ENCODE data around the gene SEC14L5.

Gene SEC14L5

GRCh38 chr16:5016967-5017677 is 59.0 kb downstream of the SEC14L5 start:
- DNase-seq = no peak

GRCh38 chr16:5017678-5017969 is 59.5 kb downstream of the SEC14L5 start:
- DNase-seq = no peak

DNA sequence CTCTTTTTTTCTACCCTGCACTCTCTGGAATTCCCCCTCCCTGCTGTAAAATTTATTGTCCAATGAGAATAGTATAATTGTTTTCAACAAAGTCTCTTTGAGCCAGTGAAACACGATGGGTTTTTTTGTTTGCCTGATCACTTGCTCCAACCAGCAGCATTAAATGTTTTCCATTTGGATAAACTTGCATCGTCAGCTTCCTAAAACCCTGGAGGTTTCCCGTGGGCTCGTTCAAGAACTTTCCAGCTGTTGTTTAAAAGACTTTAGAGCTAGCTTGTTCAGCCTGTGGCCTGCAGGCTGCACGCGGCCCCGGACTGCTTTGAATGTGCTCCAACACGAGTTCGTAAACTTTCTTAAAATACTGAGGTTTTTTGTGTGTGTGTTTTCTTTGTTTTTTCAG is 60.7 kb downstream of the SEC14L5 start:
- DNase-seq = no peak

GRCh38 chr16:5019775-5020174 is 61.6 kb downstream of the SEC14L5 start:
- no peak for DNase-seq

GRCh38 chr16:5020551-5020950 is 62.4 kb downstream of the SEC14L5 start:
- no peak for DNase-seq

DNA sequence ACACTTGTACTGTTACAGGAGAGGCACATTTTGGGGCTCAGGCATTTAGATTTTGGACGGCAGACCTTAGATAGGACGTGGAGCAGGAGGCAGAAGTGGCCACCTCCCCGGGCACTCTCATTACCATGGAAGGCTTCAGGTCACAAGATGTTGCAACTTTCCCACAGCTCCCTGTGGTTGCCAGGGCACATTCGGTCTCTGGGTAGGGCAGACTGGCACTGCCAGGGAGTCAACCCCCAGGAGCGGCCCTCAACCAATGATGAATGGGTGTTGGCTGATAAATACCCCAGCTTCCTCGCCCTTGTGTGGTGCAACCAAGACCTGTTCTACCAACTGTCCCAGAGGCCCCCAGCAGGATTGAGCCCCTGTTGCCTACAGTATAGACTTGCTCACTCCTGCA is 64.4 kb downstream of the SEC14L5 start:
- no peak for DNase-seq

GRCh38 chr16:5024632-5025031 is 66.5 kb downstream of the SEC14L5 start:
- DNase-seq = no peak

GRCh38 chr16:5025171-5025632 is 67.1 kb downstream of the SEC14L5 start:
- DNase-seq = no peak

- DNase-seq = no peak
Measured at GRCh38 chr16:5026664-5027063, 68.5 kb downstream of the SEC14L5 start.

DNA sequence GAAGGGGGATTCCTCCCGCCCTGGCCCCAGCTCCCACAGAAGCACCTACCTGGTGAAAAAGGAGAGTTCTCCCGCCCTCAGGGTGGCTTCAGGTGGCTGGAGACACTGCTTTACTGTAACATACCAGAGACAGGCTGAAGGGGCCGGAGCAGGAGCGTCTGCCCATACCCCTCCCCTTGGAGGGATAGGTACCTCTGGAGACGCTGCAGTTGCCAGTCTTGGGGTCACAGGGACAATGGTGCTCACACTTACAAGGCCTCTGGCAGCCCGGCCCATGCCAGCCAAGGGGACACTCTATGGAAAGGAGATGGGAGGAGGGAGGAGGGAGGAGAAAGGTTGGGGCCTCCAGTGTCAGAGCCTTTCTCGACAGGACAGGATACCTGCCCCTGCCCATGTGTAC is 69.0 kb downstream of the SEC14L5 start:
- no peak for DNase-seq

- DNase-seq = no peak
Measured at GRCh38 chr16:5027575-5028235, 69.6 kb downstream of the SEC14L5 start.

- no peak for DNase-seq
Measured at GRCh38 chr16:5028950-5029475, 70.9 kb downstream of the SEC14L5 start.

DNA sequence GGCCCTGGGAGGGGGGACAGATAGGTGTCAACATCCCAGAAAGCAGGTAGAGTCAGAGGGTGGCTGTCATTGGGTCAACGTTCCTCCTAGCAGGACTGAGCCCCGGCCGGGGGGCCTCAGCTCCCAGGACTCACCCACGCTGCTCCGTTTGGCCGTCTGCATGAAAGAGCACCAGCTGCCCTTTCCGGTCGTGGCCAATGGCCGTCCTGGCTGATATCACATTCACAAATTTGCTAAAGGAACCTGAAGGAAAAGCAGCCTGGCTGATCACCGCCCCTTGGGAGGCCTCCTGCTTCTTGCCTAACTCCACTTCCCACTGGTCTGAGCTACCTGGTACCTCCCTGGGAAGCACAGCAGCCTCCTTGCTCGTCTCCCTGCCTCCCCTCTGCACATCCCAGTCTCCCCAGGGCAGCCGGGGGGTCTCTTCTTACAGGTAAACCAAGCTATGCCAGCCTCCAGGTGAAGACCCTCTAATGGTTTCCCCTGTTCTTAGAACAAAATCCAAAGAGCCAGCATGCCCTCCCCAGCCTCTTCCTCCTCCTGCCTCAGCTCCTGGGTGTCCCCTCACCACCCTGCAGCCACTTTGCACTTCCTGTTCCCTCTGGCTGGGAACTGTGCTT is 72.2 kb downstream of the SEC14L5 start:
- DNase-seq = no peak

- DNase-seq = no peak
Measured at GRCh38 chr16:5031601-5032000, 73.5 kb downstream of the SEC14L5 start.

DNA sequence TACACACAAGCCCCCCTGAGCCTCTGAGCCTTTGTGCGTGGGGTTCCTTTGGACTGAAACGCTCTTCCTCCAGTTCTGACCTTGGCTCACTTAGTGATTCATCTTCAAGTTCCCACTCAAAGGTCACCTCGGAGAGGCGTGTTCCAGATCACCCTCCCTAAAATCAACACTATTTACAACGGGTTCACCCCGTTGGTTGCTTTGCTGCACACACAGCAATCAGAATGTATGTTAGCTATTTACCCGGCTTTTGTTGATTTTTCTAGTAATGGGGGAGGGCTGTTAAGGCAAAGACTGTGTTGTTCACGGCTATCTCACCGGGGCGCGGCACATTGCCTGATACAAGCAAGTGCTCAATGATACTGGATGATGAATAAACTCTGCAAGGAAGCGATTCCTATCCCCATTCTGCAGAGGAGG is 74.6 kb downstream of the SEC14L5 start:
- DNase-seq = peak in 1 of 6 experiments; percentile 25

- peak; percentile 74 to 93 (median 82) for DNase-seq
Measured at GRCh38 chr16:5033256-5034166, 75.4 kb downstream of the SEC14L5 start, which contains the start of gene NAGPA. TSS of gene NAGPA (minus strand) at chr16:5033935. CDS start at chr16:5033914, 21 bp downstream.

- no peak for DNase-seq
Measured at GRCh38 chr16:5034167-5034523, 76.0 kb downstream of the SEC14L5 start.

- DNase-seq = no peak
Measured at GRCh38 chr16:5035909-5036227, 77.7 kb downstream of the SEC14L5 start.

DNA sequence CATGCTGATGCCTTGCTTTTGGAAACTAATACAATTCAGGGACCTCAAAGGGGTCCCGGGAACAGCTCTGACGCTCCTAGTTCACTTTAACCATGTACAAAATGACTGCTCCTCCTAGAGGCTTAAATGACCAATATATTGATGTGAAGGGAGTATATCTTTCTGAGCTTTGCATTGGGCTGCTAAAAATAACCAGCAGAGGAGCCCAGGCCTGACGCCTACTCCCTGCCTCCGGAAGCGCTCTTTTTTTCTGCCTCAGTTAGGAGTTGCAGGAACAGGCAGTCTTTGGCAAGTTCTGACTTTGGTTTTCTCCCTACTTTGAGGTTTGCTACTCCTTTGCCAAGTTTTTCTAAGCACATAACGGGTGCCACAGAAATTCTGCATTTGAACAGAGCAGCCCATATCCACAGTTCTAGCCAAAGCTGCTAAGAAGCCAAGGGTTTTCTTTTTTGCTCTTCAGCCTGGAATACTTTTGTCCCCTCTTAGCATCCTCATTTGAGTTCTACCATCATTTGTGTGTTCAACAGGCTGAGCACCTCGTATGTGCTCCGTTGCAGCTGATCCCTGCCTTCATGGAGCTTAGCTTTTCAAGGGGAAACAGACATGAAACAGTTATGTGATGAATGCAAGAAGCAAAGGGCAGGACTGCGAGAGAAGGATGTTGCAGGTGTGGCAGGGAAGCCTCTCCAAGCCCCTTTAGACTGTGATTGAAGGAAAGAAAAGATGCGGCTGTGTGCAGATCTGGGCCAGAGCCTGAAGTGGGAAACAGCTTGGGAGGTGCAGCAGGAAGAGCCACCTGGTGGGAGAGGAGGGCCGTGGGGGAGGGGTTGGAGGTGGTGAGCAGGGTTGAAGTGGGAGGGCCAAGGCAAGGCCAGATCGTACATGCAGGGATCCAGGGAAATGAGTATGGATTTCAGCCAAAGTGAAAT is 78.4 kb downstream of the SEC14L5 start:
- no peak for DNase-seq

DNA sequence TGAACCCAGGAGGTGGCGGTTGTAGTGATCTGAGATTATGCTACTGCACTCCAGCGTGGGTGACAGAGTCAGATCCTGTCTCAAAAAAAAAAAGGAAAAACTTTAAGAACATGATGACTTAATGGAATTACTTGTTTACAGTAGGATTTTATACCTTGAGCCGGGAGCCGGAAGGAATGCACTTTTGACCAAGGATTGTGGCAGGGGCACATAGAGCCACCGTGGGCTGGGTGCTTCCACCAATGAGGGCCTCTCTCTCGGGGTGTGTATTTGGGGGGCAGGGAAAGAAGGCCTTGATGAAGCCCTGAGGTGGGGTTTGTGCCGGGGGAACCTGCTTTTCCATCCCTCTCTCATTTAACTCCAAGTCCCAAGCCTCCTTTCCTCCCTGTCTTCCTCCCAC is 82.3 kb downstream of the SEC14L5 start:
- no peak for DNase-seq

- DNase-seq = no peak
Measured at GRCh38 chr16:5041600-5042133, 83.5 kb downstream of the SEC14L5 start.
